CD4-positive, alpha-beta T cell treated with Interleukin-2 at 100 ng/mL for 4 hours (primary cell): ENCODE results near the gene PKD2L2.
"Not testable (repeated sequence)": the region's sequence is repeated elsewhere in the genome, so short reads cannot be mapped to it uniquely, and the experiment has no call there.

ENCODE experiments used
- DNase-seq: peaks from one replicate; pipeline ENCODE4 v3.0.0-alpha.2; 2020; ENCODE audit warnings: low spot score

Gene PKD2L2

GRCh38 chr5:137957948-137958347 lies 68.7 kb downstream of the PKD2L2 start:
- DNase-seq: no peak

- no peak for DNase-seq
These were observed 70.2 kb downstream of the PKD2L2 start for GRCh38 chr5:137959488-137959887.

GRCh38 chr5:137960141-137960540 lies 70.9 kb downstream of the PKD2L2 start:
- no peak for DNase-seq

- no peak for DNase-seq
These were observed 71.6 kb downstream of the PKD2L2 start for GRCh38 chr5:137960819-137961218.

- not testable (repeated sequence) for DNase-seq
These were observed 81.1 kb downstream of the PKD2L2 start for GRCh38 chr5:137970384-137970783.

- DNase-seq: no peak
These were observed 86.0 kb downstream of the PKD2L2 start for GRCh38 chr5:137975208-137975607.

- DNase-seq: no peak
These were observed 100.2 kb downstream of the PKD2L2 start for GRCh38 chr5:137989419-137989818.
